ENCODE data around the gene STK40.

DNA sequence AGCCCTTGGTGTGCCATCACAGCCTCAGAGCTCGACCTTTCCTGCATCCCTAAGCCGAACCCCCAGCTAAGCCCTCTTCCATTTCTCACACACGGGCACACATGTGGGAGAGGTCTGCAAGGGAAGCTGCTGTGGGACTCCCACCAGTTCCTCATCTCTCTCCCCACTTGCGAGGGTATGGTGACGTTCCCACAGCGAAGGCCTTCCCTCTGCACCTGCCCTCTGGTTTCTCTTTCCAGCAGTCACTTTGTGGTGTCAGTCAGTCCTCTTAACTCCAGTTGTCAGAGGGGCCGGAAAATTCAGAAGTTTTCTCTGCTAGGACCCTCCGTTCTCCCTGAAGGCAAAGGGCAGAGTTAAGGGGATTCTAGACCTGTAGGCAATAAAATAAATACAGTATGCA is 5.5 kb upstream of the STK40 start:
- TF ChIP-seq CTCF (IDR thresholded peaks at IDR 0.05) (no peak), POLR2A (IDR thresholded peaks at IDR 0.05) (no peak)
